Neural progenitor cell (in vitro differentiated cells): ENCODE data around the gene WDR62.

Experiments
- CTCF ChIP-seq: fragments of 200-600 bp; sonication (generic); IDR thresholded peaks from 2 replicates; pipeline ENCODE4 v1.5.1; 2017; ENCODE audit warnings: antibody characterized with exemption, mild to moderate bottlenecking
- EZH2phosphoT487 ChIP-seq: fragments of 200-600 bp; sonication (generic); IDR thresholded peaks from 2 replicates; pipeline ENCODE4 v1.6.1; 2017; ENCODE audit warnings: antibody characterized with exemption

GRCh38 chr19:36027696-36028095 lies 27.0 kb upstream of the WDR62 start:
- no peak for TF ChIP-seq EZH2phosphoT487
- no peak for TF ChIP-seq CTCF
